ENCODE data around the gene RPS6KA5. TPM values are rescaled to one million over a fixed set of nuclear protein-coding genes. Genes with fewer than 3 reads are reported as not detected.

RPS6KA5 gene
- total RNA-seq, 1 experiment from 2014 or later: 3.8 TPM

- H2BK20ac ChIP-seq (ENCODE audit: low read depth, low read length, poor library complexity, severe bottlenecking): no peak overlapping the region
- no peak overlapping the region for H3K4ac ChIP-seq (ENCODE audit: low read depth, low read length)
- Mint-ChIP-seq H3K36me3 (ENCODE audit: insufficient read depth in 1 of 3, low read depth in 3 of 3) (no peaks in the 10 kb centered on the region), H3K4me1 (no peaks in the 10 kb centered on the region), H3K9me3 (no peaks in the 10 kb centered on the region), H3K4me3 (no peak overlapping the region), H3K27ac (no peak overlapping the region), H3K27me3 (ENCODE audit: low read depth) (no peaks in the 10 kb centered on the region)
- no peaks in the 10 kb centered on the region for H3K79me1 ChIP-seq (ENCODE audit: insufficient read depth, low read depth, low read length, poor library complexity, severe bottlenecking)
- no peak overlapping the region for H2BK5ac ChIP-seq (ENCODE audit: insufficient read length, low read length)
- H3K9ac ChIP-seq (ENCODE audit: extremely low read depth, insufficient read length, low read length): no peak overlapping the region
- H2BK12ac ChIP-seq (ENCODE audit: insufficient read length, low read depth, low read length): no peak overlapping the region
- no peaks in the 10 kb centered on the region for H3K4me1 ChIP-seq (ENCODE audit: insufficient read depth, low read length)
- no peaks in the 10 kb centered on the region for H4K20me1 ChIP-seq (ENCODE audit: control insufficient read depth, insufficient read depth, insufficient read length)
- no peak overlapping the region for H4K8ac ChIP-seq (replicated peaks; ENCODE audit: insufficient read length, low read depth, low read length)
- no peak overlapping the region for H3K18ac ChIP-seq (ENCODE audit: insufficient read length, low read depth, low read length)
- no peaks in the 10 kb centered on the region for H3K79me2 ChIP-seq (ENCODE audit: insufficient read depth, low read length)
- no peak overlapping the region for H4K5ac ChIP-seq (ENCODE audit: insufficient read length, low read depth, low read length)
- no peak overlapping the region for H2AK5ac ChIP-seq (ENCODE audit: insufficient read length, low read length)
- H3K27me3 ChIP-seq (ENCODE audit: insufficient read depth, low read length): no peaks in the 10 kb centered on the region
- no peak overlapping the region for H4K91ac ChIP-seq (ENCODE audit: insufficient read length, low read depth, low read length)
- H3T11ph ChIP-seq (ENCODE audit: low read length): no peak overlapping the region
- no peak overlapping the region for H3K56ac ChIP-seq (ENCODE audit: insufficient read length, low read depth, low read length)
- H2AFZ ChIP-seq (ENCODE audit: low read length): no peak overlapping the region
- no peak overlapping the region for H3K27ac ChIP-seq (ENCODE audit: insufficient read length, low read depth, low read length)
- H3K23me2 ChIP-seq (ENCODE audit: insufficient read length, low read depth, low read length, poor library complexity, severe bottlenecking): no peaks in the 10 kb centered on the region
- WGBS (ENCODE audit: extremely low coverage, insufficient read length, low lambda C conversion rate): no CpG with 5 or more reads among the region's 1 CpG
- H3K4me2 ChIP-seq (ENCODE audit: insufficient read depth, insufficient read length, low read length): no peak overlapping the region
- H3K23ac ChIP-seq (ENCODE audit: insufficient read length, low read depth, low read length): no peak overlapping the region
- no peaks in the 10 kb centered on the region for H3K9me3 ChIP-seq (ENCODE audit: control insufficient read depth, low read depth, low read length)
- no peak overlapping the region for H2BK15ac ChIP-seq (ENCODE audit: low read depth, low read length)
- H3K14ac ChIP-seq (ENCODE audit: insufficient read depth, low read length): no peak overlapping the region
- DNase-seq: no peak
- H2BK120ac ChIP-seq (ENCODE audit: low read depth, low read length, poor library complexity, severe bottlenecking): no peak overlapping the region
- no peak for TF ChIP-seq CTCF (conservative IDR thresholded peaks at IDR 0.05)
Measured at GRCh38 chr14:91015435-91015834, 45.0 kb downstream of the RPS6KA5 start.
